ENCODE measurements around the gene LRRC58. TPM values are rescaled to one million over a fixed set of nuclear protein-coding genes. Genes with fewer than 3 reads are reported as not detected.
"Not testable (repeated sequence)": the region's sequence is repeated elsewhere in the genome, so short reads cannot be mapped to it uniquely, and the experiment has no call there.

LRRC58 gene
- total RNA-seq, 2 experiments from 2014 or later, result 41.4 to 42.4 TPM

- Mint-ChIP-seq H3K27ac (no peak overlapping the region), H3K4me3 (no peak overlapping the region), H3K27me3 (peaks cover 20% of the 10 kb centered on the region), H3K4me1 (peaks cover 11% of the 10 kb centered on the region), H3K36me3 (peaks cover 13% of the 10 kb centered on the region), H3K9me3 (no peaks in the 10 kb centered on the region)
- no peak for DNase-seq
Measured at GRCh38 chr3:120352017-120352416, 2.9 kb upstream of the LRRC58 start.

GRCh38 chr3:120350401-120350941, 1.3 kb upstream of the LRRC58 start:
- Mint-ChIP-seq H3K27ac (peak overlapping the region; percentile 36), H3K4me3 (peak overlapping the region; percentile 83), H3K27me3 (peaks cover 14% of the 10 kb centered on the region), H3K36me3 (peaks cover 28% of the 10 kb centered on the region), H3K9me3 (no peaks in the 10 kb centered on the region), H3K4me1 (peaks cover 26% of the 10 kb centered on the region)
- DNase-seq, result no peak

GRCh38 chr3:120349855-120350125, 636 bp upstream of the LRRC58 start:
- DNase-seq, result no peak
- Mint-ChIP-seq H3K36me3 (peaks cover 30% of the 10 kb centered on the region), H3K4me3 (peak overlapping the region; percentile 83), H3K27me3 (peaks cover 9% of the 10 kb centered on the region), H3K4me1 (peaks cover 33% of the 10 kb centered on the region), H3K27ac (peak overlapping the region; percentile 94), H3K9me3 (no peaks in the 10 kb centered on the region)

GRCh38 chr3:120348065-120348990, 826 bp downstream of the LRRC58 start:
- H3K9me3 Mint-ChIP-seq, result no peaks in the 10 kb centered on the region
- DNase-seq, result peak; percentile 65
- peak overlapping the region; percentile 83 for H3K4me3 Mint-ChIP-seq
- peaks cover 41% of the 10 kb centered on the region for H3K36me3 Mint-ChIP-seq
- no peaks in the 10 kb centered on the region for H3K27me3 Mint-ChIP-seq
- H3K4me1 Mint-ChIP-seq, result peaks cover 46% of the 10 kb centered on the region
- peak overlapping the region; percentile 94 for H3K27ac Mint-ChIP-seq

GRCh38 chr3:120344349-120344748, 4.8 kb downstream of the LRRC58 start:
- Mint-ChIP-seq H3K9me3 (peaks cover 6% of the 10 kb centered on the region), H3K4me1 (peaks cover 45% of the 10 kb centered on the region), H3K27me3 (no peaks in the 10 kb centered on the region), H3K27ac (peak overlapping the region; percentile 70), H3K36me3 (peaks cover 67% of the 10 kb centered on the region), H3K4me3 (peak overlapping the region; percentile 42)
- DNase-seq, result no peak

GRCh38 chr3:120341658-120342346, 7.4 kb downstream of the LRRC58 start:
- Mint-ChIP-seq H3K4me3 (no peak overlapping the region), H3K27ac (no peak overlapping the region), H3K27me3 (no peaks in the 10 kb centered on the region), H3K4me1 (peaks cover 51% of the 10 kb centered on the region), H3K36me3 (peaks cover 68% of the 10 kb centered on the region), H3K9me3 (peaks cover 13% of the 10 kb centered on the region)
- no peak for DNase-seq

GRCh38 chr3:120339362-120339761, 9.8 kb downstream of the LRRC58 start:
- Mint-ChIP-seq H3K4me1 (peaks cover 36% of the 10 kb centered on the region), H3K4me3 (no peak overlapping the region), H3K27ac (peak overlapping the region; percentile 16), H3K9me3 (peaks cover 13% of the 10 kb centered on the region), H3K36me3 (peaks cover 56% of the 10 kb centered on the region), H3K27me3 (no peaks in the 10 kb centered on the region)
- no peak for DNase-seq

GRCh38 chr3:120338517-120338916, 10.6 kb downstream of the LRRC58 start:
- no peak for DNase-seq
- peak overlapping the region; percentile 20 for H3K27ac Mint-ChIP-seq
- peaks cover 29% of the 10 kb centered on the region for H3K4me1 Mint-ChIP-seq
- H3K9me3 Mint-ChIP-seq, result peaks cover 13% of the 10 kb centered on the region
- H3K36me3 Mint-ChIP-seq, result peaks cover 54% of the 10 kb centered on the region
- H3K27me3 Mint-ChIP-seq, result no peaks in the 10 kb centered on the region
- H3K4me3 Mint-ChIP-seq, result no peak overlapping the region

GRCh38 chr3:120332646-120333045, 16.5 kb downstream of the LRRC58 start:
- H3K36me3 Mint-ChIP-seq, result peaks cover 27% of the 10 kb centered on the region
- peaks cover 11% of the 10 kb centered on the region for H3K4me1 Mint-ChIP-seq

GRCh38 chr3:120331076-120331475, 18.1 kb downstream of the LRRC58 start:
- Mint-ChIP-seq H3K4me1 (peaks cover 4% of the 10 kb centered on the region), H3K27ac (no peak overlapping the region), H3K9me3 (no peaks in the 10 kb centered on the region), H3K4me3 (no peak overlapping the region), H3K36me3 (peaks cover 28% of the 10 kb centered on the region), H3K27me3 (no peaks in the 10 kb centered on the region)
- no peak for DNase-seq

More at GRCh38 chr3:120332646-120333045, 16.5 kb downstream of the LRRC58 start:
- no peak for DNase-seq
- no peaks in the 10 kb centered on the region for H3K9me3 Mint-ChIP-seq
- H3K4me3 Mint-ChIP-seq, result no peak overlapping the region
- H3K27ac Mint-ChIP-seq, result no peak overlapping the region
- no peaks in the 10 kb centered on the region for H3K27me3 Mint-ChIP-seq

- H3K4me1 Mint-ChIP-seq, result no peaks in the 10 kb centered on the region
- no peaks in the 10 kb centered on the region for H3K27me3 Mint-ChIP-seq
Measured at GRCh38 chr3:120326784-120327183, 22.4 kb downstream of the LRRC58 start.

GRCh38 chr3:120324190-120324589, 25.0 kb downstream of the LRRC58 start:
- no peak overlapping the region for H3K27ac Mint-ChIP-seq
- H3K4me1 Mint-ChIP-seq, result no peaks in the 10 kb centered on the region
- no peaks in the 10 kb centered on the region for H3K27me3 Mint-ChIP-seq
- no peak overlapping the region for H3K4me3 Mint-ChIP-seq
- peaks cover 2% of the 10 kb centered on the region for H3K9me3 Mint-ChIP-seq
- DNase-seq, result no peak
- H3K36me3 Mint-ChIP-seq, result peaks cover 50% of the 10 kb centered on the region

More at GRCh38 chr3:120326784-120327183, 22.4 kb downstream of the LRRC58 start:
- Mint-ChIP-seq H3K36me3 (peaks cover 38% of the 10 kb centered on the region), H3K9me3 (no peaks in the 10 kb centered on the region), H3K27ac (no peak overlapping the region), H3K4me3 (no peak overlapping the region)
- DNase-seq, result no peak

GRCh38 chr3:120323761-120324160, 25.4 kb downstream of the LRRC58 start:
- H3K36me3 Mint-ChIP-seq, result peaks cover 54% of the 10 kb centered on the region
- not testable (repeated sequence) for H3K27ac Mint-ChIP-seq, H3K4me1 Mint-ChIP-seq, H3K27me3 Mint-ChIP-seq, H3K9me3 Mint-ChIP-seq, H3K4me3 Mint-ChIP-seq, DNase-seq

GRCh38 chr3:120311863-120312794, 37.0 kb downstream of the LRRC58 start:
- peaks cover 42% of the 10 kb centered on the region for H3K36me3 Mint-ChIP-seq
- H3K9me3 Mint-ChIP-seq, result peaks cover 16% of the 10 kb centered on the region
- DNase-seq, result no peak
- no peak overlapping the region for H3K4me3 Mint-ChIP-seq
- peaks cover 19% of the 10 kb centered on the region for H3K27me3 Mint-ChIP-seq
- H3K27ac Mint-ChIP-seq, result no peak overlapping the region
- no peaks in the 10 kb centered on the region for H3K4me1 Mint-ChIP-seq
